H9 (cell line): ENCODE results near the gene LIX1L. TPM values are rescaled to one million over a fixed set of nuclear protein-coding genes. Genes with fewer than 3 reads are reported as not detected.

Experiments used
- DNase-seq: peaks from one replicate; pipeline ENCODE4 v3.0.0-alpha.2; 2017
- H2AFZ ChIP-seq: one replicate; pipeline ENCODE4 v1.6.1; 2013; ENCODE audit warnings: mild to moderate bottlenecking, low read length, control low read depth, moderate library complexity
- H2AK5ac ChIP-seq: 2 replicates; pipeline ENCODE4 v1.6.1; 2013; ENCODE audit warnings: low read length, control low read depth, mixed read lengths; ENCODE audit not compliant: insufficient read length
- H2BK120ac ChIP-seq: one replicate; pipeline ENCODE4 v1.6.1; 2013; ENCODE audit warnings: low read depth, mild to moderate bottlenecking, low read length, control low read depth, inconsistent platforms; ENCODE audit not compliant: poor library complexity, severe bottlenecking
- H2BK12ac ChIP-seq: 2 replicates; pipeline ENCODE4 v1.6.1; 2013; ENCODE audit warnings: low read length, control low read depth, mixed read lengths, low read depth; ENCODE audit not compliant: insufficient read length
- H2BK15ac ChIP-seq: 2 replicates; pipeline ENCODE4 v1.6.1; 2013; ENCODE audit warnings: low read depth, low read length, control low read depth
- H2BK20ac ChIP-seq: one replicate; pipeline ENCODE4 v1.6.1; 2013; ENCODE audit warnings: low read depth, mild to moderate bottlenecking, low read length, control low read depth, inconsistent platforms; ENCODE audit not compliant: poor library complexity, severe bottlenecking
- H2BK5ac ChIP-seq: 2 replicates; pipeline ENCODE4 v1.6.1; 2013; ENCODE audit warnings: low read length, control low read depth, mixed read lengths; ENCODE audit not compliant: insufficient read length
- H3K14ac ChIP-seq: 2 replicates; pipeline ENCODE4 v1.6.1; 2013; ENCODE audit warnings: low read length, control low read depth; ENCODE audit not compliant: insufficient read depth
- H3K18ac ChIP-seq: 2 replicates; pipeline ENCODE4 v1.6.1; 2013; ENCODE audit warnings: low read depth, mild to moderate bottlenecking, mixed read lengths, low read length, control low read depth; ENCODE audit not compliant: insufficient read length
- H3K23ac ChIP-seq: 2 replicates; pipeline ENCODE4 v1.6.1; 2013; ENCODE audit warnings: low read length, control low read depth, mixed read lengths, low read depth; ENCODE audit not compliant: insufficient read length
- H3K23me2 ChIP-seq: 2 replicates; pipeline ENCODE4 v1.6.1; 2013; ENCODE audit warnings: low read depth, mild to moderate bottlenecking, mixed read lengths, low read length, control low read depth; ENCODE audit not compliant: insufficient read length, poor library complexity, severe bottlenecking
- H3K27ac ChIP-seq: 2 replicates; pipeline ENCODE4 v1.5.1; 2013; ENCODE audit warnings: low read length, control low read depth, mixed read lengths, low read depth; ENCODE audit not compliant: insufficient read length
- H3K27me3 ChIP-seq: 2 replicates; pipeline ENCODE4 v1.6.1; 2013; ENCODE audit warnings: low read length, control low read depth, inconsistent platforms; ENCODE audit not compliant: insufficient read depth
- H3K4ac ChIP-seq: 2 replicates; pipeline ENCODE4 v1.6.1; 2013; ENCODE audit warnings: low read depth, mild to moderate bottlenecking, control low read depth, inconsistent platforms, low read length, moderate library complexity
- H3K4me1 ChIP-seq: 2 replicates; pipeline ENCODE4 v1.6.1; 2013; ENCODE audit warnings: low read length, control low read depth, inconsistent platforms; ENCODE audit not compliant: insufficient read depth
- H3K4me2 ChIP-seq: 2 replicates; pipeline ENCODE4 v1.6.1; 2013; ENCODE audit warnings: low read length, control low read depth, mixed read lengths; ENCODE audit not compliant: insufficient read length, insufficient read depth
- H3K56ac ChIP-seq: 2 replicates; pipeline ENCODE4 v1.6.1; 2013; ENCODE audit warnings: low read depth, mild to moderate bottlenecking, mixed read lengths, low read length, control low read depth; ENCODE audit not compliant: insufficient read length
- H3K79me1 ChIP-seq: 2 replicates; pipeline ENCODE4 v1.6.1; 2013; ENCODE audit warnings: low read depth, mild to moderate bottlenecking, moderate library complexity, low read length, control low read depth, inconsistent platforms; ENCODE audit not compliant: insufficient read depth, poor library complexity, severe bottlenecking
- H3K79me2 ChIP-seq: 2 replicates; pipeline ENCODE4 v1.6.1; 2013; ENCODE audit warnings: low read length, control low read depth, inconsistent platforms; ENCODE audit not compliant: insufficient read depth
- H3K9ac ChIP-seq: 2 replicates; pipeline ENCODE4 v1.6.1; 2013; ENCODE audit warnings: low read length, control low read depth, mixed read lengths; ENCODE audit not compliant: insufficient read length; ENCODE audit errors: extremely low read depth
- H3K9me3 ChIP-seq: one replicate; pipeline ENCODE4 v1.6.1; 2013; ENCODE audit warnings: low read depth, low read length, inconsistent platforms; ENCODE audit not compliant: control insufficient read depth
- H3T11ph ChIP-seq: one replicate; pipeline ENCODE4 v1.6.1; 2013; ENCODE audit warnings: mild to moderate bottlenecking, low read length, control low read depth, inconsistent platforms
- H4K20me1 ChIP-seq: one replicate; pipeline ENCODE4 v1.6.1; 2013; ENCODE audit not compliant: control insufficient read depth, insufficient read length, insufficient read depth
- H4K5ac ChIP-seq: 2 replicates; pipeline ENCODE4 v1.6.1; 2013; ENCODE audit warnings: low read depth, mild to moderate bottlenecking, mixed read lengths, low read length, control low read depth; ENCODE audit not compliant: insufficient read length
- H4K8ac ChIP-seq: replicated peaks from 2 replicates; pipeline ENCODE4 v1.6.1; 2013; ENCODE audit warnings: low read length, control low read depth, mixed read lengths, low read depth; ENCODE audit not compliant: insufficient read length
- H4K91ac ChIP-seq: 2 replicates; pipeline ENCODE4 v1.6.1; 2013; ENCODE audit warnings: low read depth, mild to moderate bottlenecking, moderate library complexity, mixed read lengths, low read length, control low read depth; ENCODE audit not compliant: insufficient read length
- H3K27ac Mint-ChIP-seq, 3 experiments: 2 replicates in 2 of 3; 3 replicates in 1 of 3; pipeline ENCODE4 v1.8.0; 2020 to 2021; ENCODE audit warnings: mixed read lengths in 3 of 3, mild to moderate bottlenecking in 1 of 3, moderate library complexity in 1 of 3
- H3K27me3 Mint-ChIP-seq: 2 replicates; pipeline ENCODE4 v1.8.0; 2021; ENCODE audit warnings: low read depth, mild to moderate bottlenecking, moderate library complexity, mixed read lengths
- H3K36me3 Mint-ChIP-seq, 3 experiments: 2 replicates in 2 of 3; 3 replicates in 1 of 3; pipeline ENCODE4 v1.8.0; 2020 to 2021; ENCODE audit warnings: low read depth in 3 of 3, mixed read lengths in 3 of 3; ENCODE audit not compliant: insufficient read depth in 1 of 3
- H3K4me1 Mint-ChIP-seq, 2 experiments: 2 replicates each; pipeline ENCODE4 v1.8.0; 2020; ENCODE audit warnings: mixed read lengths in 2 of 2
- H3K4me3 Mint-ChIP-seq, 2 experiments: 2 replicates in 1 of 2; 3 replicates in 1 of 2; pipeline ENCODE4 v1.8.0; 2020 to 2021; ENCODE audit warnings: mild to moderate bottlenecking in 2 of 2, mixed read lengths in 2 of 2, moderate library complexity in 1 of 2
- H3K9me3 Mint-ChIP-seq, 2 experiments: 2 replicates in 1 of 2; 3 replicates in 1 of 2; pipeline ENCODE4 v1.8.0; 2020; ENCODE audit warnings: mild to moderate bottlenecking in 2 of 2, mixed read lengths in 2 of 2, moderate library complexity in 1 of 2
- CTCF ChIP-seq: fragments of 200-600 bp; sonication (generic); conservative IDR thresholded peaks from 3 replicates; pipeline ENCODE4 v1.8.0; 2021; ENCODE audit warnings: antibody characterized with exemption, mild to moderate bottlenecking
- WGBS: extraction: QIAGEN DNeasy Blood & Tissue Kit; methylation state at CpG from one replicate; pipeline ENCODE4 v1.1.7; 2013; ENCODE audit warnings: missing lambda C conversion rate, low lambda C conversion rate, mixed read lengths; ENCODE audit not compliant: insufficient read length; ENCODE audit errors: extremely low coverage; 5-methylcytosine and 5-hydroxymethylcytosine counted together
- total RNA-seq: library from RNA; stranded (reverse); gene quantifications from 2 replicates; pipeline ENCODE4 v1.2.1, GENCODE V29; 2021

The LIX1L gene
- total RNA-seq, 1 experiment from 2014 or later = 5.9 TPM

- no CpG with 5 or more reads among the region's 5 CpGs for WGBS
Measured at GRCh38 chr1:145965119-145965744, 7.4 kb upstream of the LIX1L start.

More at GRCh38 chr1:145965119-145965744, 7.4 kb upstream of the LIX1L start:
- no peak overlapping the region for H2BK20ac ChIP-seq
- peaks cover 25% of the 10 kb centered on the region for H3K23me2 ChIP-seq
- peaks cover 40% of the 10 kb centered on the region for H3K27me3 Mint-ChIP-seq
- peak overlapping the region; percentile 78 to 92 for H3K4me3 Mint-ChIP-seq
- no peak overlapping the region for H3K4ac ChIP-seq
- H3K56ac ChIP-seq = no peak overlapping the region
- H3T11ph ChIP-seq = no peak overlapping the region
- no peak overlapping the region for H4K8ac ChIP-seq
- no peak overlapping the region for H2AK5ac ChIP-seq
- peaks cover 3% of the 10 kb centered on the region in 2 experiments; a peak in 3 of 5 replicates for H3K9me3 Mint-ChIP-seq
- H3K79me2 ChIP-seq = no peaks in the 10 kb centered on the region
- H2BK5ac ChIP-seq = no peak overlapping the region
- no peak overlapping the region for H3K23ac ChIP-seq
- H3K4me1 ChIP-seq = peaks cover 2% of the 10 kb centered on the region; the same call in 1 of the 2 replicates
- no peak overlapping the region for H4K91ac ChIP-seq
- no peak overlapping the region for H3K18ac ChIP-seq
- H2BK120ac ChIP-seq = no peak overlapping the region
- no peak overlapping the region for H3K27ac Mint-ChIP-seq
- no peaks in the 10 kb centered on the region for H3K9me3 ChIP-seq
- no peak overlapping the region for H4K5ac ChIP-seq
- H3K79me1 ChIP-seq = no peaks in the 10 kb centered on the region
- H2BK15ac ChIP-seq = no peak overlapping the region
- H3K36me3 Mint-ChIP-seq = peaks cover 0 to 2% (median 0%) of the 10 kb centered on the region in 3 experiments; a peak in 2 of 7 replicates
- TF ChIP-seq CTCF = no peak
- no peak overlapping the region for H3K27ac ChIP-seq
- peak overlapping the region; percentile 74 for H3K4me2 ChIP-seq
- DNase-seq = no peak
- H4K20me1 ChIP-seq = no peaks in the 10 kb centered on the region
- no peak overlapping the region for H3K9ac ChIP-seq
- no peak overlapping the region for H2BK12ac ChIP-seq
- H3K4me1 Mint-ChIP-seq = peaks cover 20 to 31% of the 10 kb centered on the region in 2 experiments
- peaks cover 25% of the 10 kb centered on the region for H3K27me3 ChIP-seq
- H2AFZ ChIP-seq = no peak overlapping the region
- H3K14ac ChIP-seq = no peak overlapping the region
